Endothelial cell (in vitro differentiated cells): Measurements from ENCODE around the gene SLC12A8. TPM values are rescaled to one million over a fixed set of nuclear protein-coding genes. Genes with fewer than 3 reads are reported as not detected.

Experiments
- DNase-seq: peaks from one replicate; pipeline ENCODE4 v3.0.0; 2021; ENCODE audit warnings: low spot score
- H3K27ac Mint-ChIP-seq: one replicate; pipeline ENCODE4 v1.8.0; 2021; ENCODE audit warnings: mixed read lengths, inconsistent platforms; ENCODE audit not compliant: unreplicated experiment
- H3K27me3 Mint-ChIP-seq: one replicate; pipeline ENCODE4 v1.8.0; 2021; ENCODE audit warnings: mild to moderate bottlenecking, moderate library complexity, mixed read lengths, inconsistent platforms; ENCODE audit not compliant: unreplicated experiment
- H3K36me3 Mint-ChIP-seq: one replicate; pipeline ENCODE4 v1.8.0; 2021; ENCODE audit warnings: mild to moderate bottlenecking, low read depth, mixed read lengths, inconsistent platforms; ENCODE audit not compliant: unreplicated experiment
- H3K4me1 Mint-ChIP-seq: one replicate; pipeline ENCODE4 v1.8.0; 2021; ENCODE audit warnings: mild to moderate bottlenecking, mixed read lengths, inconsistent platforms; ENCODE audit not compliant: unreplicated experiment
- H3K4me3 Mint-ChIP-seq: one replicate; pipeline ENCODE4 v1.8.0; 2021; ENCODE audit warnings: mild to moderate bottlenecking, mixed read lengths, inconsistent platforms; ENCODE audit not compliant: unreplicated experiment
- H3K9me3 Mint-ChIP-seq: one replicate; pipeline ENCODE4 v1.8.0; 2021; ENCODE audit warnings: mixed read lengths, inconsistent platforms; ENCODE audit not compliant: unreplicated experiment
- CTCF ChIP-seq: fragments of 200-600 bp; sonication (generic); IDR thresholded peaks from one replicate; pipeline ENCODE4 v1.5.0; 2021; ENCODE audit warnings: antibody characterized with exemption; ENCODE audit not compliant: unreplicated experiment
- total RNA-seq: library from RNA; stranded (reverse); fragmentation: NEBNext Ultra II Directional; extraction: Animal tissue kit (Norgen Biotek cat#: 25700); gene quantifications from one replicate; pipeline ENCODE4 v1.2.1, GENCODE V29; 2021; ENCODE audit not compliant: unreplicated experiment

Gene SLC12A8
- total RNA-seq, 1 donor from 2014 or later: 0.54 TPM

- H3K36me3 Mint-ChIP-seq: peaks cover 17% of the 10 kb centered on the region
- H3K4me1 Mint-ChIP-seq: no peaks in the 10 kb centered on the region
- TF ChIP-seq CTCF: no peak
- H3K27me3 Mint-ChIP-seq: peaks cover 2% of the 10 kb centered on the region
- peak overlapping the region; percentile 26 for H3K4me3 Mint-ChIP-seq
- H3K27ac Mint-ChIP-seq: no peak overlapping the region
- H3K9me3 Mint-ChIP-seq: no peaks in the 10 kb centered on the region
- no peak for DNase-seq
These were observed 44.1 kb upstream of the SLC12A8 start for GRCh38 chr3:125256675-125257074.

DNA sequence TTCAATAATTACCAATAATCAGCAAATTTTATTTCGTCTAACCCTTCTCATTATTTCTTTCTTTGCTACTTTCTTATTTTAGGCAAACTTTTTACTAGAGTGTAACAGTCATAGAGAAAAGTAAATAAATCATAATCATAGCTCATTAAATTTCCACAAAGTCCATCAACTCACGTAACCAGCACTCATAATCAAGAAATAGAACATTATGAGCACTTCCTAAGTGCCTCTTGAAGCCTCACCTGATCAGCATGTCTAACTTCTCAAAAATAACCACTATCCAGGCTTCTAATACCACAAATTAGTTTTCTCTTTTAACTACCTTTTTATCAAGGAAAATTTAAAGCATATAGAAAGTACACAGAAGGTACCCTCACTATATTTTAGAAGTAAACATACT is 38.4 kb upstream of the SLC12A8 start:
- no peaks in the 10 kb centered on the region for H3K9me3 Mint-ChIP-seq
- no peak overlapping the region for H3K4me3 Mint-ChIP-seq
- no peaks in the 10 kb centered on the region for H3K36me3 Mint-ChIP-seq
- H3K27me3 Mint-ChIP-seq: no peaks in the 10 kb centered on the region
- no peaks in the 10 kb centered on the region for H3K4me1 Mint-ChIP-seq
- TF ChIP-seq CTCF: no peak
- no peak overlapping the region for H3K27ac Mint-ChIP-seq
- no peak for DNase-seq

DNA sequence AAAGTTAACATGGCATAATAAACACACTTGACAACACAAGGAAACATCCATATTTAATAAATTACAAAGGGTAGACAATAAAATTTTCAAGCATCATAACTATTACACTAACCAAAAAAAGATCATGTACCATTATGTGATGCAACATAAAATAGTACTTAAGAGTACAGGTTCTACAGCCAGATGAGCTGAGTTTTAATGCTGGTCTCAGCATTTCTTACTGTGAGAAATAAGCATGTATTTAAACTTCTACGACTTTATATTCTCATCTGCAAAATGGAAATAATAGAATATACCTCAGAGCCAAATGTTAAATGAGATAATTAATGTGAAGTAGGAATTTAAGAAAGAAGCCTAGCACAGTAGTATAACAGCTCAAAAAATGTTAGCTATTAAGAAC is 33.7 kb upstream of the SLC12A8 start:
- Mint-ChIP-seq H3K4me1 (no peaks in the 10 kb centered on the region), H3K27me3 (no peaks in the 10 kb centered on the region), H3K9me3 (no peaks in the 10 kb centered on the region), H3K27ac (no peak overlapping the region), H3K4me3 (no peak overlapping the region), H3K36me3 (no peaks in the 10 kb centered on the region)
- TF ChIP-seq CTCF: no peak
- no peak for DNase-seq

GRCh38 chr3:125245521-125245920 is 33.0 kb upstream of the SLC12A8 start:
- no peaks in the 10 kb centered on the region for H3K27me3 Mint-ChIP-seq
- no peak for TF ChIP-seq CTCF
- no peak overlapping the region for H3K4me3 Mint-ChIP-seq
- no peak overlapping the region for H3K27ac Mint-ChIP-seq
- H3K36me3 Mint-ChIP-seq: no peaks in the 10 kb centered on the region
- no peaks in the 10 kb centered on the region for H3K9me3 Mint-ChIP-seq
- DNase-seq: no peak
- peaks cover 3% of the 10 kb centered on the region for H3K4me1 Mint-ChIP-seq

GRCh38 chr3:125240496-125240895 is 27.9 kb upstream of the SLC12A8 start:
- no peaks in the 10 kb centered on the region for H3K27me3 Mint-ChIP-seq
- H3K4me3 Mint-ChIP-seq: no peak overlapping the region
- no peak for TF ChIP-seq CTCF
- H3K9me3 Mint-ChIP-seq: no peaks in the 10 kb centered on the region
- peaks cover 3% of the 10 kb centered on the region for H3K4me1 Mint-ChIP-seq
- H3K27ac Mint-ChIP-seq: no peak overlapping the region
- no peak for DNase-seq
- no peaks in the 10 kb centered on the region for H3K36me3 Mint-ChIP-seq
